CD14-positive monocyte (primary cell): ENCODE measurements around the gene SH3BP4. TPM values are rescaled to one million over a fixed set of nuclear protein-coding genes. Genes with fewer than 3 reads are reported as not detected.

Experiments
- DNase-seq, 3 donors: peaks; one replicate each; pipeline ENCODE4 v3.0.0-alpha.2; 2011 to 2022
- H2AFZ ChIP-seq: 2 replicates; pipeline ENCODE4 v1.6.0; 2012; ENCODE audit warnings: mild to moderate bottlenecking, low read depth, low read length, inconsistent platforms; ENCODE audit not compliant: insufficient read depth, poor library complexity, severe bottlenecking
- H3K27ac ChIP-seq, 2 donors: 1 replicate in 1 of 2; 2 replicates in 1 of 2; pipeline ENCODE4 v1.5.1; 2012 to 2013; ENCODE audit warnings: low read length in 2 of 2, control low read depth in 1 of 2, inconsistent platforms in 1 of 2, low read depth in 1 of 2, mild to moderate bottlenecking in 1 of 2
- H3K27me3 ChIP-seq, 2 donors: one replicate each; pipeline versions ENCODE4 v1.6.0 to v1.6.1; 2011 to 2013; ENCODE audit warnings: low read length in 2 of 2; ENCODE audit not compliant: control insufficient read depth in 2 of 2, insufficient read depth in 2 of 2
- H3K36me3 ChIP-seq, 2 donors: replicated peaks in 1 of 2; 1 replicate in 1 of 2; 2 replicates in 1 of 2; pipeline versions ENCODE4 v1.5.1 to v1.6.1; 2012 to 2013; ENCODE audit warnings: low read length in 2 of 2, control low read depth in 1 of 2, inconsistent platforms in 1 of 2, mild to moderate bottlenecking in 1 of 2; ENCODE audit not compliant: insufficient read depth in 2 of 2, control insufficient read depth in 1 of 2
- H3K4me1 ChIP-seq, 2 donors: 1 replicate in 1 of 2; 2 replicates in 1 of 2; pipeline versions ENCODE4 v1.5.1 to v1.6.1; 2012 to 2013; ENCODE audit warnings: low read length in 2 of 2, control low read depth in 1 of 2, inconsistent platforms in 1 of 2, mild to moderate bottlenecking in 1 of 2, moderate library complexity in 1 of 2; ENCODE audit not compliant: insufficient read depth in 2 of 2, control insufficient read depth in 1 of 2
- H3K4me2 ChIP-seq: replicated peaks from 2 replicates; pipeline ENCODE3; 2012; ENCODE audit warnings: low read length, moderate library complexity, mild to moderate bottlenecking; ENCODE audit not compliant: poor library complexity, severe bottlenecking; ENCODE audit errors: extremely low read depth
- H3K4me3 ChIP-seq, 3 experiments: fragments of 200-600 bp in 1 of 3; sonication (generic) in 1 of 3; replicated peaks in 1 of 3; 1 replicate in 2 of 3; 2 replicates in 1 of 3; pipeline ENCODE4 v1.5.1; 2011 to 2013; ENCODE audit warnings: low read length in 3 of 3, mild to moderate bottlenecking in 3 of 3, control low read depth in 2 of 3, low read depth in 2 of 3, inconsistent platforms in 1 of 3, moderate library complexity in 1 of 3
- H3K79me2 ChIP-seq: 2 replicates; pipeline ENCODE4 v1.6.0; 2012; ENCODE audit warnings: mild to moderate bottlenecking, control low read depth, inconsistent platforms, low read length, moderate library complexity; ENCODE audit not compliant: insufficient read depth
- H3K9ac ChIP-seq: 2 replicates; pipeline ENCODE4 v1.6.0; 2017; ENCODE audit warnings: low read length, mild to moderate bottlenecking; ENCODE audit not compliant: insufficient read depth, poor library complexity, severe bottlenecking
- H3K9me3 ChIP-seq, 2 donors: replicated peaks in 1 of 2; 1 replicate in 1 of 2; 2 replicates in 1 of 2; pipeline versions ENCODE4 v1.5.1 to v1.6.1; 2012 to 2013; ENCODE audit warnings: low read length in 2 of 2, control low read depth in 1 of 2; ENCODE audit not compliant: control insufficient read depth in 1 of 2, insufficient read depth in 1 of 2
- H4K20me1 ChIP-seq: 2 replicates; pipeline ENCODE4 v1.6.0; 2012; ENCODE audit warnings: mild to moderate bottlenecking, low read length, control low read depth, moderate library complexity; ENCODE audit not compliant: insufficient read depth
- H3K27ac Mint-ChIP-seq, 7 donors: one replicate each; pipeline ENCODE4 v1.8.0; 2020; ENCODE audit warnings: mild to moderate bottlenecking in 7 of 7, mixed read lengths in 7 of 7, moderate library complexity in 6 of 7, inconsistent platforms in 2 of 7
- H3K27me3 Mint-ChIP-seq, 3 donors: one replicate each; pipeline ENCODE4 v1.8.0; 2021 to 2022; ENCODE audit warnings: low read depth in 3 of 3, mild to moderate bottlenecking in 3 of 3, mixed read lengths in 3 of 3, moderate library complexity in 3 of 3, inconsistent platforms in 1 of 3
- H3K36me3 Mint-ChIP-seq, 2 donors: one replicate each; pipeline ENCODE4 v1.8.0; 2020; ENCODE audit warnings: mixed read lengths in 2 of 2, inconsistent platforms in 1 of 2, mild to moderate bottlenecking in 1 of 2
- H3K4me1 Mint-ChIP-seq: one replicate; pipeline ENCODE4 v1.8.0; 2020; ENCODE audit warnings: mild to moderate bottlenecking, mixed read lengths
- H3K4me3 Mint-ChIP-seq, 2 donors: one replicate each; pipeline ENCODE4 v1.8.0; 2020; ENCODE audit warnings: mild to moderate bottlenecking in 2 of 2, mixed read lengths in 2 of 2, moderate library complexity in 1 of 2
- H3K9me3 Mint-ChIP-seq, 7 donors: one replicate each; pipeline ENCODE4 v1.8.0; 2020 to 2022; ENCODE audit warnings: mixed read lengths in 7 of 7, mild to moderate bottlenecking in 6 of 7, moderate library complexity in 6 of 7, inconsistent platforms in 2 of 7
- WGBS: methylation state at CpG from one replicate; pipeline ENCODE4 v1.1.5; 2013; ENCODE audit warnings: missing lambda C conversion rate; ENCODE audit not compliant: insufficient coverage; 5-methylcytosine and 5-hydroxymethylcytosine counted together
- intact Hi-C, 2 donors: fragments of 100-400 bp; cut with micrococcal nuclease; formaldehyde crosslinking; loops; one replicate each; pipeline versions ENCODE4 v1.15.0 to v1.15.1; 2023
- polyA plus RNA-seq, 3 donors: library from polyadenylated mRNA; depleted of rRNA in 1 of 3; unstranded in 2 of 3; stranded (reverse) in 1 of 3; fragments of 300-500 nt in 2 of 3; fragments of >200 nt in 1 of 3; fragmentation: Illumina TruSeq in 2 of 3; gene quantifications; 1 replicate in 2 of 3; 2 replicates in 1 of 3; pipeline ENCODE4 v1.2.3, GENCODE V29; 2012 to 2021
- TF ChIP-seq, protein P1 (sequence below): fragments of 200-600 bp; IDR thresholded peaks from one replicate; pipeline ENCODE4 v1.8.0; 2022; ENCODE audit warnings: antibody characterized with exemption, mild to moderate bottlenecking

The SH3BP4 gene
- polyA plus RNA-seq, 3 donors, result 0.66 to 1.6 (median 1.3) TPM

GRCh38 chr2:235007664-235008457 lies 56.0 kb downstream of the SH3BP4 start:
- Histone ChIP-seq H3K9ac (no peak overlapping the region), H3K27me3 (no peaks in the 10 kb centered on the region), H3K79me2 (no peaks in the 10 kb centered on the region), H3K27ac (no peak overlapping the region), H3K4me3 (no peak overlapping the region), H3K36me3 (no peaks in the 10 kb centered on the region), H3K4me1 (peaks cover 0 to 3% of the 10 kb centered on the region in 2 donors), H2AFZ (no peak overlapping the region), H4K20me1 (no peaks in the 10 kb centered on the region), H3K4me2 (no peak overlapping the region), H3K9me3 (peaks cover 0 to 6% of the 10 kb centered on the region in 2 donors)
- Mint-ChIP-seq H3K9me3 (peaks cover 3 to 21% (median 7%) of the 10 kb centered on the region in 7 donors), H3K4me3 (no peak overlapping the region), H3K4me1 (no peaks in the 10 kb centered on the region), H3K27ac (peak overlapping the region in 1 of 7 donors; percentile 1), H3K36me3 (no peaks in the 10 kb centered on the region), H3K27me3 (peaks cover 0 to 10% (median 3%) of the 10 kb centered on the region in 3 donors)
- no peak for DNase-seq
- intact Hi-C loops, result no loop called here
- TF ChIP-seq, protein P1, sequence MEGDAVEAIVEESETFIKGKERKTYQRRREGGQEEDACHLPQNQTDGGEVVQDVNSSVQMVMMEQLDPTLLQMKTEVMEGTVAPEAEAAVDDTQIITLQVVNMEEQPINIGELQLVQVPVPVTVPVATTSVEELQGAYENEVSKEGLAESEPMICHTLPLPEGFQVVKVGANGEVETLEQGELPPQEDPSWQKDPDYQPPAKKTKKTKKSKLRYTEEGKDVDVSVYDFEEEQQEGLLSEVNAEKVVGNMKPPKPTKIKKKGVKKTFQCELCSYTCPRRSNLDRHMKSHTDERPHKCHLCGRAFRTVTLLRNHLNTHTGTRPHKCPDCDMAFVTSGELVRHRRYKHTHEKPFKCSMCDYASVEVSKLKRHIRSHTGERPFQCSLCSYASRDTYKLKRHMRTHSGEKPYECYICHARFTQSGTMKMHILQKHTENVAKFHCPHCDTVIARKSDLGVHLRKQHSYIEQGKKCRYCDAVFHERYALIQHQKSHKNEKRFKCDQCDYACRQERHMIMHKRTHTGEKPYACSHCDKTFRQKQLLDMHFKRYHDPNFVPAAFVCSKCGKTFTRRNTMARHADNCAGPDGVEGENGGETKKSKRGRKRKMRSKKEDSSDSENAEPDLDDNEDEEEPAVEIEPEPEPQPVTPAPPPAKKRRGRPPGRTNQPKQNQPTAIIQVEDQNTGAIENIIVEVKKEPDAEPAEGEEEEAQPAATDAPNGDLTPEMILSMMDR, result no peak
- 91% methylated on average over 23 of the region's 25 CpGs for WGBS

- Histone ChIP-seq H3K36me3 (no peaks in the 10 kb centered on the region), H3K27ac (no peak overlapping the region), H3K9ac (no peak overlapping the region), H3K27me3 (no peaks in the 10 kb centered on the region), H3K79me2 (no peaks in the 10 kb centered on the region), H3K9me3 (peaks cover 0 to 6% of the 10 kb centered on the region in 2 donors), H2AFZ (no peak overlapping the region), H3K4me3 (no peak overlapping the region), H3K4me1 (no peaks in the 10 kb centered on the region), H4K20me1 (no peaks in the 10 kb centered on the region), H3K4me2 (no peak overlapping the region)
- intact Hi-C loops, result no loop called here
- H3K4me1 Mint-ChIP-seq, result no peaks in the 10 kb centered on the region
- no peak for DNase-seq
- TF ChIP-seq, protein P1, result no peak
- H3K36me3 Mint-ChIP-seq, result no peaks in the 10 kb centered on the region
- H3K27ac Mint-ChIP-seq, result no peak overlapping the region
- peaks cover 0 to 7% (median 3%) of the 10 kb centered on the region in 3 donors for H3K27me3 Mint-ChIP-seq
- 80% methylated on average over 3 of the region's 6 CpGs for WGBS
- no peak overlapping the region for H3K4me3 Mint-ChIP-seq
- peaks cover 3 to 23% (median 7%) of the 10 kb centered on the region in 7 donors for H3K9me3 Mint-ChIP-seq
These were observed 56.8 kb downstream of the SH3BP4 start for GRCh38 chr2:235008584-235009044.
